GM10266 (cell line): ENCODE data around the gene NACC1.
"Not testable (repeated sequence)": the region's sequence is repeated elsewhere in the genome, so short reads cannot be mapped to it uniquely, and the experiment has no call there.

Experiments
- DNase-seq: peaks from one replicate; pipeline ENCODE4 v3.0.0; 2012; ENCODE audit errors: extremely low spot score
- TF ChIP-seq, protein P1 (sequence below): IDR thresholded peaks from 2 replicates; pipeline ENCODE4 v1.5.1; 2012; ENCODE audit warnings: mild to moderate bottlenecking, low read depth; ENCODE audit not compliant: control insufficient read depth, insufficient read depth; ENCODE audit errors: missing control alignments

NACC1 gene

GRCh38 chr19:13165162-13165997, 47.3 kb downstream of the NACC1 start:
- TF ChIP-seq, protein P1, sequence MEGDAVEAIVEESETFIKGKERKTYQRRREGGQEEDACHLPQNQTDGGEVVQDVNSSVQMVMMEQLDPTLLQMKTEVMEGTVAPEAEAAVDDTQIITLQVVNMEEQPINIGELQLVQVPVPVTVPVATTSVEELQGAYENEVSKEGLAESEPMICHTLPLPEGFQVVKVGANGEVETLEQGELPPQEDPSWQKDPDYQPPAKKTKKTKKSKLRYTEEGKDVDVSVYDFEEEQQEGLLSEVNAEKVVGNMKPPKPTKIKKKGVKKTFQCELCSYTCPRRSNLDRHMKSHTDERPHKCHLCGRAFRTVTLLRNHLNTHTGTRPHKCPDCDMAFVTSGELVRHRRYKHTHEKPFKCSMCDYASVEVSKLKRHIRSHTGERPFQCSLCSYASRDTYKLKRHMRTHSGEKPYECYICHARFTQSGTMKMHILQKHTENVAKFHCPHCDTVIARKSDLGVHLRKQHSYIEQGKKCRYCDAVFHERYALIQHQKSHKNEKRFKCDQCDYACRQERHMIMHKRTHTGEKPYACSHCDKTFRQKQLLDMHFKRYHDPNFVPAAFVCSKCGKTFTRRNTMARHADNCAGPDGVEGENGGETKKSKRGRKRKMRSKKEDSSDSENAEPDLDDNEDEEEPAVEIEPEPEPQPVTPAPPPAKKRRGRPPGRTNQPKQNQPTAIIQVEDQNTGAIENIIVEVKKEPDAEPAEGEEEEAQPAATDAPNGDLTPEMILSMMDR: no peak
- DNase-seq: no peak

- DNase-seq: not testable (repeated sequence)
Measured at GRCh38 chr19:13166151-13166550, 48.1 kb downstream of the NACC1 start.

DNA sequence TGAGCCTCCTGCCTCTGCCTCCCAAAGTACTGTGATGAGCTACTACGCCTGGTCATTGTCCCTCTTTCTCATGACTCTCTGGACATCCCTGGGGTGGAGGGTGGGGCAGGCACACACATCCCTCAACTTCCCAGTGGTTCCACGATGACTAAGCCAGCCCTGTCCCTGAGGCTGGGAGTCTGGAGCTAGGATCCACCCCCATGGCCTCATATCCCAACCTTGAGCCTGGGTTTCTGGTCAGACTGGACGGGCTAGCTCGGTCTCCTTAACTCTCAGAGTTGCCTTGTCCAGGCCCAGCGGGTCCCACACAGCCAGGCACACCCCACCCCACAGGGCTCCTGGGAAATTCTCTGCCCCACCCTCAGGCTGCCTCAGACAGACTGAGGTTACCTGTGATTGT, 51.7 kb downstream of the NACC1 start:
- no peak for DNase-seq
- TF ChIP-seq, protein P1: no peak

GRCh38 chr19:13171146-13171545, 53.1 kb downstream of the NACC1 start:
- DNase-seq: no peak
- TF ChIP-seq, protein P1: no peak

DNA sequence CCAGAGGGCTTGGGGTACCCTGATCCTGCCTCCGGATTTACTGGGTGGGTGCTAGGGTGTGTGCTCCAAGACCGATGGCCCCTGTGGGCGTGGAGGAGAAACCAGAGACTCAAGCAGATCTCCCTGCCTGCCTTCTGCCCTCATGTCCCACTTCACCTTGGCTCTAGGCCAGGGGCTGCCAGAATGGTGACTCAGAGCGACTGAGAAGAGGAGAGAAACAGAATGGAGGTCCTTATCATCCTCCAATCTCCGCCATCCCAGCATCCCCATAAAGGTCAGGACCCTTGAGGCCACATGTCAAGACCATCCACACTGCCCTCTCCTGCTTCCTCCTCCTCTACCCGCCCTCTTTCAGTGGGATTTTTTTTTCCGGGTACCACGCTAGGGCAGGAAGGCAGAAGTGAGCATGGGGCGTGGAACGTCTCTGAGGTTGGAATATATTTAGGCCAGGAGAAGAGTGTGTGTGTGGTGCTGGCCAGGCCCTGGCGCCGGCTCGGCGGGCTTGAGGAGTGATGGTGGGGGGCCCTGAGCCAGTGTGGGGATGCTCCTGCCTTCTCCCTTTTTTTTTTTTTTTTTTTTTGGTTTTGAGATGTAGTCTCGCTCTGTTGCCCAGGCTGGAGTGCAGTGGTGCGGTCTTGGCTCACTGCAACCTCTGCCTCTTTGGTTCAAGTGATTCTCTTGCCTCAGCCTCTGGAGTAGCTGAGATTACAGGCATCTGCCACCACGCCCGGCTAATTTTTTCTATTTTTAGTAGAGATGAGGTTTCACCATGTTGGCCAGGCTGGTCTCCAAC, 54.5 kb downstream of the NACC1 start:
- no peak for DNase-seq

GRCh38 chr19:13173139-13173737, 55.2 kb downstream of the NACC1 start:
- TF ChIP-seq, protein P1: no peak
- no peak for DNase-seq

More for the DNA sequence above, 54.5 kb downstream of the NACC1 start:
- TF ChIP-seq, protein P1: no peak

DNA sequence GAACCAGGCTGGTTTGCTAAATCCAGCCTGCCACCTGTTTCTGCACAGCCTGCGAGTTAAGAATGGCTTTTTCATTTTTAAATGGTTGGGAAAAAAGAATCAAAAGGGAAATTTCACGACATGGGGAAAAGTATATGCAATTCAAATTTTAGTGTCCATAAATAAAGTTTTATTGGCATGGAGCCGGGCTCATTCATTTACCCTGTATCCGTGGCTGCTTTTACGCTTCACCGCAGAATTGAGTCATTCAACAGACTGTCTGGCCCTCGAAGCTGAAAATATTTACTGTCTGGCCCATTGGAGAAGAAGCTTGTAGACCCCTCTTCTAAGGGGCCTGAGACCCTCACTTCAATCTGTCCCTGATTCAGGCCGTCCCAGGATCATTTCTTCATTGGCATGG, 58.3 kb downstream of the NACC1 start:
- TF ChIP-seq, protein P1: no peak
- no peak for DNase-seq

DNA sequence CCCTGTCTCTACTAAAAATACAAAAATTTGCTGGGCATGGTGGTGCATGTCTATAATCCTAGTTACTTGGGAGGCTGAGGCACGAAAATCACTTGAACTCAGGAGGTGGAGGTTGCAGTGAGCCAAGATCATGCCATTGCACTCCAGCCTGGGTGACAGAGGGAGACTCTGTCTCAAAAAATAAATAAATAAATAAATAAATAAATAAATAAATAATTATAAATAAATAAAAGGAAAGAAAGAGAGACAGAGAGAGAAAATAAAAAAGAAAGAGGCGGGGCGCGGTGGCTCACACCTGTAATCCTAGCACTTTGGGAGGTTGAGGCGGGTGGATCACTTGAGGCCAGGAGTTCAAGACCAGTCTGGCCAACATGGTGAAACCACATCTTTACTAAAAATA, 59.5 kb downstream of the NACC1 start:
- DNase-seq: not testable (repeated sequence)

GRCh38 chr19:13178291-13178690, 60.2 kb downstream of the NACC1 start:
- DNase-seq: not testable (repeated sequence)
